HG03066 (cell line): ENCODE measurements around the gene MINK1.

Experiments used
- ATAC-seq: cut with Tn5 transposase; IDR thresholded peaks from one replicate; pipeline ENCODE4 v1.9.1; 2021; ENCODE audit warnings: low read depth; ENCODE audit not compliant: unreplicated experiment

MINK1 gene

GRCh38 chr17:4810696-4811290 lies 22.3 kb upstream of the MINK1 start:
- no peak for ATAC-seq

GRCh38 chr17:4811471-4811870 lies 21.7 kb upstream of the MINK1 start:
- no peak for ATAC-seq

- ATAC-seq: no peak
Measured at GRCh38 chr17:4812690-4813089, 20.4 kb upstream of the MINK1 start.

GRCh38 chr17:4815043-4815675 lies 18.0 kb upstream of the MINK1 start:
- no peak for ATAC-seq

- ATAC-seq: no peak
Measured at GRCh38 chr17:4816826-4817225, 16.3 kb upstream of the MINK1 start.

GRCh38 chr17:4818276-4818675 lies 14.9 kb upstream of the MINK1 start:
- ATAC-seq: no peak

- ATAC-seq: no peak
Measured at GRCh38 chr17:4822835-4823234, 10.3 kb upstream of the MINK1 start.

GRCh38 chr17:4823373-4824089 lies 9.6 kb upstream of the MINK1 start:
- ATAC-seq: no peak

- no peak for ATAC-seq
Measured at GRCh38 chr17:4827399-4827798, 5.7 kb upstream of the MINK1 start.

- peak; percentile 20 for ATAC-seq
Measured at GRCh38 chr17:4832829-4833177, 337 bp upstream of the MINK1 start.

GRCh38 chr17:4833941-4834680 lies 971 bp downstream of the MINK1 start:
- ATAC-seq: no peak

- ATAC-seq: no peak
Measured at GRCh38 chr17:4834681-4835020, 1.5 kb downstream of the MINK1 start.

- ATAC-seq: no peak
Measured at GRCh38 chr17:4836221-4836620, 3.1 kb downstream of the MINK1 start.

- no peak for ATAC-seq
Measured at GRCh38 chr17:4837471-4838308, 4.5 kb downstream of the MINK1 start.

- no peak for ATAC-seq
Measured at GRCh38 chr17:4838309-4838785, 5.2 kb downstream of the MINK1 start.

GRCh38 chr17:4839221-4839620 lies 6.1 kb downstream of the MINK1 start:
- no peak for ATAC-seq

- ATAC-seq: no peak
Measured at GRCh38 chr17:4839965-4840892, 7.1 kb downstream of the MINK1 start.

GRCh38 chr17:4840893-4841242 lies 7.7 kb downstream of the MINK1 start:
- ATAC-seq: no peak

GRCh38 chr17:4842376-4842775 lies 9.2 kb downstream of the MINK1 start:
- ATAC-seq: no peak
